ENCODE data around the gene MYRFL.

Gene MYRFL

DNA sequence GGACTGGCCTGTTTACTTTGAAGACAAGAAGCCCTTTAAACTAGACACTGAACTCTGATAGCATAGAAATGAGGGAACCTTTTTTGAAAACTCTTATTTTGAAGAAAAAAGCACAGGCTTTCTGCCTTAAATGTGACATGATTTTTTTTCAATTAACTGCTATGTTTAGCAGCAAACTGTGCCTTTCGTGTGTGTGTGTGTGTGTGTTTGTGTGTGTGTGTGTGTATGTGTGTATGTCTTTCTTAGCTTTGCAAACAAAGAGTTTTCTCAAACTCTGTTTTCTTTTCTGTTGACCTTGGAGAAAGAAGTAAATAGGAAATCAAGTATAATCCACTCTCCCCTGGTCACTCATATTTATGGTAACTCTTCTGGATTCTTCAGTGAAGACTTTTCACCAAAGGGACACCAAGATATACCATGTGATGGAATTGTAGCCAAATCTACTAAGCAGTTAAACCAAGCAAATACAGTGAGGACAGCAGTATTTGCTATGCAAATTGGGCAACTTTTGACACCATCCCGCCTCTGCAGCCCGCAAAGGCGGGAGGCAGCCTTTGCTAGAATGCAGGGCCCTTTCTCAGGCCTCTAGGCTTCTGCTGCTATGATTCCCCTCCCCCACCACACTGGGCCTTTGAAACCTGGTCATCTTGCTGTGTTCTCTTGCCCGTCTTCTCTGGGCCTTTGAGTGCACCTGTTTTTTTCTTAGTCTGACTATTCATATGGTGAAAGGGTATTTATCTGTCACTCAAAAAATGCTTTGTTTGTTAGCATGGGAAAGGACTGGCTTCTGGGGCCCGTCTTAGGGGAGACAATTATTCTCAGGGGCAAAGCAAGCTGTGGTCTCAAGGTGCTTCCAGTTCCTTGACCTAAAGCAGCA, 107.9 kb downstream of the MYRFL start:
- no peak overlapping the region for H3K27ac ChIP-seq
- no peaks in the 10 kb centered on the region for H3K9me3 ChIP-seq (ENCODE audit: severe bottlenecking)
- DNase-seq = no peak
- TF ChIP-seq, protein P1, sequence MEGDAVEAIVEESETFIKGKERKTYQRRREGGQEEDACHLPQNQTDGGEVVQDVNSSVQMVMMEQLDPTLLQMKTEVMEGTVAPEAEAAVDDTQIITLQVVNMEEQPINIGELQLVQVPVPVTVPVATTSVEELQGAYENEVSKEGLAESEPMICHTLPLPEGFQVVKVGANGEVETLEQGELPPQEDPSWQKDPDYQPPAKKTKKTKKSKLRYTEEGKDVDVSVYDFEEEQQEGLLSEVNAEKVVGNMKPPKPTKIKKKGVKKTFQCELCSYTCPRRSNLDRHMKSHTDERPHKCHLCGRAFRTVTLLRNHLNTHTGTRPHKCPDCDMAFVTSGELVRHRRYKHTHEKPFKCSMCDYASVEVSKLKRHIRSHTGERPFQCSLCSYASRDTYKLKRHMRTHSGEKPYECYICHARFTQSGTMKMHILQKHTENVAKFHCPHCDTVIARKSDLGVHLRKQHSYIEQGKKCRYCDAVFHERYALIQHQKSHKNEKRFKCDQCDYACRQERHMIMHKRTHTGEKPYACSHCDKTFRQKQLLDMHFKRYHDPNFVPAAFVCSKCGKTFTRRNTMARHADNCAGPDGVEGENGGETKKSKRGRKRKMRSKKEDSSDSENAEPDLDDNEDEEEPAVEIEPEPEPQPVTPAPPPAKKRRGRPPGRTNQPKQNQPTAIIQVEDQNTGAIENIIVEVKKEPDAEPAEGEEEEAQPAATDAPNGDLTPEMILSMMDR (IDR thresholded peaks at IDR 0.05; ENCODE audit: low read depth, low read length) = no peak
- no peak overlapping the region for H3K4me3 ChIP-seq (ENCODE audit: low read depth, low read length)
- no peaks in the 10 kb centered on the region for H3K27me3 ChIP-seq (ENCODE audit: insufficient read depth, low read depth, severe bottlenecking)
- H3K36me3 ChIP-seq = no peaks in the 10 kb centered on the region

DNA sequence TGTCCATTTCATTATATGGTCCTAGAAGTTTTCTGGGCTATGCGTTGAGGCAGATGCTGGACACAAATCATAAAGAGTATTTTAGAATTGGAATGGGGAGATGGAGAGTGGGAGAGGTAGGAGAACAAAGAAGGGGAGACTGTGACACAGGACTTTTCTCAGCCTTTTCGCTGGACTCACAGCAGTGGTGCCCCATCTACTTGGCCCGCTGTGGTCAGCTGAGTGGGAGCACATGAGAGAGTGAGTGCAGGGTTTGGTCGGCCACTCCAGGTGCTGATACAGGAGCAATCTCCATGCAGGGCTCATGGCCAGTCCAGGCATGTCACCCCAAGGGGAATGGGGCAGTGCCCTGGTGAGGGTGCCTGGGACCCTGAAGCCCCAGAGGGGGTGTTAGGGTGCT, 109.0 kb downstream of the MYRFL start:
- no peak for DNase-seq
- Histone ChIP-seq H3K27me3 (ENCODE audit: insufficient read depth, low read depth, severe bottlenecking) (no peaks in the 10 kb centered on the region), H3K27ac (no peak overlapping the region), H3K4me3 (ENCODE audit: low read depth, low read length) (no peak overlapping the region), H3K36me3 (no peaks in the 10 kb centered on the region), H3K9me3 (ENCODE audit: severe bottlenecking) (no peaks in the 10 kb centered on the region)
- TF ChIP-seq, protein P1 (IDR thresholded peaks at IDR 0.05; ENCODE audit: low read depth, low read length) = no peak

DNA sequence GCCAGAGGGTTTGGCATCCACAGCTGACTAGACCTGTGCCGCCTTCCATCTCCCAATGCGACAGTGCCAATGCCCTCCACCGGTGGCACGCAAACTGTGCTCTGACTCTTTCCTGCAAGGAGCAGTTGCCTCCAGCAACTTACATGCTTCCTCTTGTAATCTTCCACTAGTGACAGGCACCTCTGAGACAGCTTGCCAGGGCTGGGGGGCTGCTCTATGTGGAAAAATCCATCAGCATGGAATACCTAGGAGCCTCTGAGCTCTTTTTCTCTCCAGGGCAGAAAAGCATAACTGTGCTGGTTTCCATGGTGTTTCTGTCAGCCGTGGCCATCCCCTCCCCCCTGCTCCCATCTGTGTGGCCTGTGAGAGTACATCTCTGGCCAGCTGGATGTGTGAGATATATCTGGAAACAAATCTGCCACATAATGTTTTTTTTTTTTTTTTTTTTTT, 110.6 kb downstream of the MYRFL start:
- H3K27me3 ChIP-seq (ENCODE audit: insufficient read depth, low read depth, severe bottlenecking) = no peaks in the 10 kb centered on the region
- H3K27ac ChIP-seq = no peak overlapping the region
- H3K36me3 ChIP-seq = no peaks in the 10 kb centered on the region
- no peak overlapping the region for H3K4me3 ChIP-seq (ENCODE audit: low read depth, low read length)
- DNase-seq = peak; percentile 14
- no peaks in the 10 kb centered on the region for H3K9me3 ChIP-seq (ENCODE audit: severe bottlenecking)
- TF ChIP-seq, protein P1 (IDR thresholded peaks at IDR 0.05; ENCODE audit: low read depth, low read length) = no peak

DNA sequence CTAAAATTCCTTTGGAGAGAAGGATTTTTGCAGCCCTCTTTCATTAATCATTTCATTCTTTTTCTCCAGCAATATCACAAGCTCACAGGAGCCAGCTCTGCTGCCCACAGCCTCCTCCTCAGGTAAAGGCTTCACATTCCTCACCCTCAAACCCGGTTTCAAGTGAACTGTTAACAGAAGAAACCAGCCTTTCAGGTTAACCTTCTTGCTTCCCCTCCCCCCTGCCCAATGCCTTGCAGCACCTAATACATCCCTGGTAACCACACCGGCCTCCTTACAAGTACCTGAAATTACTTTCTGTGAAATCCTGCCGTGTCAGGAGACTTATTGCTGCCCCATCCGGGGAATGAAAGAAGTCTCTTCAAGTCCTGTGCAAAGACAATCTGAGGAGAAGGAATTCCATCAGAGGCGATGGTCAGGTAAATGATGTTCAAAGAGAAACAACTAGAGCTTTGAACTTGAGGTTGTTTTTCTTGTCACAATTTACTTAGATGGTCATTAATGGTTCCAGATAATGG, 111.2 kb downstream of the MYRFL start:
- Histone ChIP-seq H3K9me3 (ENCODE audit: severe bottlenecking) (no peaks in the 10 kb centered on the region), H3K27me3 (ENCODE audit: insufficient read depth, low read depth, severe bottlenecking) (no peaks in the 10 kb centered on the region), H3K4me3 (ENCODE audit: low read depth, low read length) (no peak overlapping the region), H3K36me3 (no peaks in the 10 kb centered on the region), H3K27ac (no peak overlapping the region)
- TF ChIP-seq, protein P1 (IDR thresholded peaks at IDR 0.05; ENCODE audit: low read depth, low read length) = no peak
- no peak for DNase-seq

DNA sequence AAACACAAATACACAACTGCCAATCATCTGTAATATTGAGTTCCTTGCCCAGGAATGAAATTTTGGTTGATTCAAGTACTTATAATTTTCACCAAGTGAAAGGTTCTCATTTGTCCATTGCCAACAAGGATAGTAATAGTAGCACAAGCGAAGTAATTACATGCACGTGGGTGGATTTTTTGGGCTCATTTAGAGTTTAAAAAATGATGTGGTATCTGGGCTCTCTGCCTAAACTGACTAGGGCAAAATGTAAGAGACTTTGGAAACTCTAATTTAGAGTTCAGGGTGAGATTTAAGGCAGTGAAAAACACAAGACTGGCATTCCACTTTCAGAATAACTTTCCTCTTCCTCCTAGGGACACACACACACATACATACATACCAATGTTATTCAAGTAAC, 111.7 kb downstream of the MYRFL start:
- Histone ChIP-seq H3K9me3 (ENCODE audit: severe bottlenecking) (no peaks in the 10 kb centered on the region), H3K27me3 (ENCODE audit: insufficient read depth, low read depth, severe bottlenecking) (no peaks in the 10 kb centered on the region), H3K36me3 (no peaks in the 10 kb centered on the region), H3K27ac (no peak overlapping the region), H3K4me3 (ENCODE audit: low read depth, low read length) (no peak overlapping the region)
- TF ChIP-seq, protein P1 (IDR thresholded peaks at IDR 0.05; ENCODE audit: low read depth, low read length) = no peak
- no peak for DNase-seq

Data from WERI-Rb-1 (cell line).